Suprapubic skin (tissue), 4 donors: Measurements from ENCODE around the gene CACNA1I.

Experiments used
- CTCF ChIP-seq, 2 donors: fragments of 200-600 bp in 1 of 2; fragments of 450-650 bp in 1 of 2; sonication (generic) in 1 of 2; IDR thresholded peaks; one replicate each; pipeline ENCODE4 v1.5.1; 2016 to 2019; ENCODE audit warnings: antibody characterized with exemption in 2 of 2, mild to moderate bottlenecking in 1 of 2, moderate library complexity in 1 of 2
- EP300 ChIP-seq: sonication (generic); formaldehyde crosslinking; IDR thresholded peaks from one replicate; pipeline ENCODE4 v1.6.1; 2017; ENCODE audit warnings: antibody characterized with exemption
- POLR2A ChIP-seq, 2 donors: fragments of 450-650 bp; IDR thresholded peaks; one replicate each; pipeline ENCODE4 v1.6.1; 2017; ENCODE audit warnings: antibody characterized with exemption in 2 of 2, mild to moderate bottlenecking in 2 of 2, moderate library complexity in 2 of 2
- POLR2AphosphoS5 ChIP-seq, 3 donors: sonication (generic); formaldehyde crosslinking; IDR thresholded peaks; one replicate each; pipeline ENCODE4 v1.6.1; 2017; ENCODE audit warnings: antibody characterized with exemption in 3 of 3

- TF ChIP-seq CTCF (IDR thresholded peaks at IDR 0.05) (no peak), POLR2AphosphoS5 (IDR thresholded peaks at IDR 0.05) (no peak), POLR2A (IDR thresholded peaks at IDR 0.05) (no peak), EP300 (no peak)
Measured at GRCh38 chr22:39614442-39614841, 43.9 kb downstream of the CACNA1I start.
